Glutamatergic neuron (in vitro differentiated cells): ENCODE measurements around the gene GARNL3. TPM values are rescaled to one million over a fixed set of nuclear protein-coding genes. Genes with fewer than 3 reads are reported as not detected.

Experiments
- DNase-seq: peaks from one replicate; pipeline ENCODE4 v3.0.0; 2022
- H3K27ac Mint-ChIP-seq: one replicate; pipeline ENCODE4 v1.8.0; 2020; ENCODE audit warnings: mild to moderate bottlenecking, mixed read lengths, inconsistent platforms; ENCODE audit not compliant: unreplicated experiment
- H3K27me3 Mint-ChIP-seq: one replicate; pipeline ENCODE4 v1.8.0; 2020; ENCODE audit warnings: mild to moderate bottlenecking, moderate library complexity, mixed read lengths, inconsistent platforms; ENCODE audit not compliant: unreplicated experiment
- H3K36me3 Mint-ChIP-seq: one replicate; pipeline ENCODE4 v1.8.0; 2020; ENCODE audit warnings: mild to moderate bottlenecking, mixed read lengths, inconsistent platforms; ENCODE audit not compliant: unreplicated experiment
- H3K4me1 Mint-ChIP-seq: one replicate; pipeline ENCODE4 v1.8.0; 2020; ENCODE audit warnings: mild to moderate bottlenecking, low read depth, mixed read lengths, inconsistent platforms; ENCODE audit not compliant: unreplicated experiment
- H3K4me3 Mint-ChIP-seq: one replicate; pipeline ENCODE4 v1.8.0; 2020; ENCODE audit warnings: mild to moderate bottlenecking, mixed read lengths, inconsistent platforms; ENCODE audit not compliant: unreplicated experiment
- H3K9me3 Mint-ChIP-seq: one replicate; pipeline ENCODE4 v1.8.0; 2020; ENCODE audit warnings: mild to moderate bottlenecking, moderate library complexity, mixed read lengths, inconsistent platforms; ENCODE audit not compliant: unreplicated experiment
- CTCF ChIP-seq: fragments of 200-600 bp; sonication (generic); IDR thresholded peaks from one replicate; pipeline ENCODE4 v1.5.0; 2021; ENCODE audit not compliant: partially characterized antibody, unreplicated experiment
- total RNA-seq: library from RNA; stranded (reverse); fragmentation: NEBNext Ultra II Directional; extraction: Animal tissue kit (Norgen Biotek cat#: 25700); gene quantifications from one replicate; pipeline ENCODE4 v1.2.1, GENCODE V29; 2021; ENCODE audit not compliant: unreplicated experiment

The GARNL3 gene
- total RNA-seq, 1 donor from 2014 or later, result 14.7 TPM

GRCh38 chr9:127392166-127392565 is 127.6 kb downstream of the GARNL3 start:
- H3K27ac Mint-ChIP-seq, result no peak overlapping the region
- no peak overlapping the region for H3K4me3 Mint-ChIP-seq
- TF ChIP-seq CTCF, result no peak
- no peaks in the 10 kb centered on the region for H3K36me3 Mint-ChIP-seq
- peaks cover 6% of the 10 kb centered on the region for H3K4me1 Mint-ChIP-seq
- H3K27me3 Mint-ChIP-seq, result no peaks in the 10 kb centered on the region
- DNase-seq, result no peak
- H3K9me3 Mint-ChIP-seq, result peaks cover 5% of the 10 kb centered on the region

- Mint-ChIP-seq H3K36me3 (no peaks in the 10 kb centered on the region), H3K4me1 (peaks cover 6% of the 10 kb centered on the region), H3K4me3 (no peak overlapping the region), H3K9me3 (peaks cover 5% of the 10 kb centered on the region), H3K27me3 (no peaks in the 10 kb centered on the region), H3K27ac (no peak overlapping the region)
- no peak for TF ChIP-seq CTCF
- DNase-seq, result no peak
Observed at GRCh38 chr9:127392976-127393375, 128.4 kb downstream of the GARNL3 start.

- no peak overlapping the region for H3K27ac Mint-ChIP-seq
- H3K9me3 Mint-ChIP-seq, result peaks cover 5% of the 10 kb centered on the region
- DNase-seq, result no peak
- peaks cover 3% of the 10 kb centered on the region for H3K27me3 Mint-ChIP-seq
- TF ChIP-seq CTCF, result no peak
- no peaks in the 10 kb centered on the region for H3K36me3 Mint-ChIP-seq
- H3K4me3 Mint-ChIP-seq, result no peak overlapping the region
- H3K4me1 Mint-ChIP-seq, result peaks cover 5% of the 10 kb centered on the region
Observed at GRCh38 chr9:127393645-127394044, 129.1 kb downstream of the GARNL3 start.

GRCh38 chr9:127395497-127396252 is 131.1 kb downstream of the GARNL3 start:
- no peaks in the 10 kb centered on the region for H3K36me3 Mint-ChIP-seq

More at GRCh38 chr9:127395497-127396252, 131.1 kb downstream of the GARNL3 start:
- H3K9me3 Mint-ChIP-seq, result peaks cover 5% of the 10 kb centered on the region
- peaks cover 2% of the 10 kb centered on the region for H3K4me1 Mint-ChIP-seq
- H3K27ac Mint-ChIP-seq, result no peak overlapping the region
- peaks cover 6% of the 10 kb centered on the region for H3K27me3 Mint-ChIP-seq
- H3K4me3 Mint-ChIP-seq, result peak overlapping the region; percentile 88
- DNase-seq, result no peak
- TF ChIP-seq CTCF, result no peak
